ENCODE results near the gene GPR173. TPM values are rescaled to one million over a fixed set of nuclear protein-coding genes. Genes with fewer than 3 reads are reported as not detected.

GPR173 gene
- total and polyA plus RNA-seq, 2 experiments from 2014 or later: 3.6 to 12.6 TPM

- Histone ChIP-seq H3K27ac (no peak overlapping the region), H3K4me1 (ENCODE audit: low read depth) (peaks cover 5% of the 10 kb centered on the region), H3K27me3 (no peaks in the 10 kb centered on the region), H3K4me3 (no peak overlapping the region), H3K36me3 (no peaks in the 10 kb centered on the region), H3K9me3 (ENCODE audit: low read depth) (no peaks in the 10 kb centered on the region)
- no peak for DNase-seq (ENCODE audit: low read depth in 1 of 2, low spot score in 1 of 2)
- no peak for TF ChIP-seq CTCF (IDR thresholded peaks at IDR 0.05; ENCODE audit: low read depth, low read length)
Observed at GRCh38 chrX:53076671-53077070, 28.1 kb downstream of the GPR173 start.

- Histone ChIP-seq H3K9me3 (ENCODE audit: low read depth) (no peaks in the 10 kb centered on the region), H3K36me3 (no peaks in the 10 kb centered on the region), H3K4me3 (no peak overlapping the region), H3K27me3 (no peaks in the 10 kb centered on the region), H3K4me1 (ENCODE audit: low read depth) (peaks cover 5% of the 10 kb centered on the region), H3K27ac (no peak overlapping the region)
- DNase-seq (ENCODE audit: low read depth in 1 of 2, low spot score in 1 of 2): no peak
- TF ChIP-seq CTCF (IDR thresholded peaks at IDR 0.05; ENCODE audit: low read depth, low read length): no peak
Observed at GRCh38 chrX:53077207-53078197, 28.9 kb downstream of the GPR173 start.

- H3K27me3 ChIP-seq: no peaks in the 10 kb centered on the region
- TF ChIP-seq CTCF (IDR thresholded peaks at IDR 0.05; ENCODE audit: low read depth, low read length): no peak
- H3K27ac ChIP-seq: no peak overlapping the region
Observed at GRCh38 chrX:53078943-53079342, 30.4 kb downstream of the GPR173 start.

GRCh38 chrX:53080628-53081580 lies 32.3 kb downstream of the GPR173 start:
- no peaks in the 10 kb centered on the region for H3K9me3 ChIP-seq (ENCODE audit: low read depth)
- H3K27me3 ChIP-seq: no peaks in the 10 kb centered on the region
- H3K36me3 ChIP-seq: peaks cover 4% of the 10 kb centered on the region
- H3K4me1 ChIP-seq (ENCODE audit: low read depth): peaks cover 5% of the 10 kb centered on the region
- peak overlapping the region; percentile 87 for H3K27ac ChIP-seq
- peak in 1 of 2 donors; percentile 48 for DNase-seq (ENCODE audit: low read depth in 1 of 2, low spot score in 1 of 2)
- TF ChIP-seq CTCF (IDR thresholded peaks at IDR 0.05; ENCODE audit: low read depth, low read length): no peak
- H3K4me3 ChIP-seq: peak overlapping the region; percentile 5

More at GRCh38 chrX:53078943-53079342, 30.4 kb downstream of the GPR173 start:
- H3K4me1 ChIP-seq (ENCODE audit: low read depth): peaks cover 5% of the 10 kb centered on the region
- no peaks in the 10 kb centered on the region for H3K9me3 ChIP-seq (ENCODE audit: low read depth)
- H3K36me3 ChIP-seq: no peaks in the 10 kb centered on the region
- no peak overlapping the region for H3K4me3 ChIP-seq
- DNase-seq (ENCODE audit: low read depth in 1 of 2, low spot score in 1 of 2): no peak
